DND-41 (cell line): Measurements from ENCODE around the gene HTT.

Source experiments
- EZH2 ChIP-seq: IDR thresholded peaks from 3 replicates; pipeline ENCODE4 v1.6.1; 2012; ENCODE audit warnings: borderline replicate concordance, low read depth, mild to moderate bottlenecking, moderate library complexity, low read length, inconsistent platforms; ENCODE audit not compliant: severe bottlenecking
- TF ChIP-seq, protein P1 (sequence below): IDR thresholded peaks from 2 replicates; pipeline ENCODE4 v1.5.1; 2012; ENCODE audit warnings: borderline replicate concordance, low read length, moderate library complexity, mild to moderate bottlenecking; ENCODE audit not compliant: poor library complexity, severe bottlenecking; ENCODE audit errors: extremely low read depth

DNA sequence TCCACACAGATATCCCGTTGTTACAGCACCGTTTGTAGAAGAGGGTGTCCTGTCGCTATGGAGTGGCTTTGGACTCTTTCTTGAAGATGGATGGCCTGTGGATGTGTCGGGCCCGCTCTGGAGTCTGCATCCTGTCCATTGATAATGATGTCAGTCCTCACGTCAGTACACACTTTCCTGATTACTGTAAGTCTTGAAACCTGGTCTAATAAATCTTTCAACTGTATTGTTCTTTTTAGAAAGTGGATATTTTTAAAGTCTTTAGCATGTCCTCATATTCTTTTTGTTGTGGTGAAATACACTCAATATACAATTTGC is 189.4 kb downstream of the HTT start:
- TF ChIP-seq, protein P1, sequence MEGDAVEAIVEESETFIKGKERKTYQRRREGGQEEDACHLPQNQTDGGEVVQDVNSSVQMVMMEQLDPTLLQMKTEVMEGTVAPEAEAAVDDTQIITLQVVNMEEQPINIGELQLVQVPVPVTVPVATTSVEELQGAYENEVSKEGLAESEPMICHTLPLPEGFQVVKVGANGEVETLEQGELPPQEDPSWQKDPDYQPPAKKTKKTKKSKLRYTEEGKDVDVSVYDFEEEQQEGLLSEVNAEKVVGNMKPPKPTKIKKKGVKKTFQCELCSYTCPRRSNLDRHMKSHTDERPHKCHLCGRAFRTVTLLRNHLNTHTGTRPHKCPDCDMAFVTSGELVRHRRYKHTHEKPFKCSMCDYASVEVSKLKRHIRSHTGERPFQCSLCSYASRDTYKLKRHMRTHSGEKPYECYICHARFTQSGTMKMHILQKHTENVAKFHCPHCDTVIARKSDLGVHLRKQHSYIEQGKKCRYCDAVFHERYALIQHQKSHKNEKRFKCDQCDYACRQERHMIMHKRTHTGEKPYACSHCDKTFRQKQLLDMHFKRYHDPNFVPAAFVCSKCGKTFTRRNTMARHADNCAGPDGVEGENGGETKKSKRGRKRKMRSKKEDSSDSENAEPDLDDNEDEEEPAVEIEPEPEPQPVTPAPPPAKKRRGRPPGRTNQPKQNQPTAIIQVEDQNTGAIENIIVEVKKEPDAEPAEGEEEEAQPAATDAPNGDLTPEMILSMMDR: no peak
- no peak for TF ChIP-seq EZH2
